RWPE1 (cell line): Measurements from ENCODE around the gene ATF3.

Experiments used
- CTCF ChIA-PET: fragments of 350-600 bp; sonication (Branson Sonifier 250); formaldehyde crosslinking; extraction: SDS; loops from one replicate; lab custom pipeline; 2021; lab: Yijun Ruan, JAX
- POLR2A ChIA-PET: fragments of 400-600 bp; formaldehyde crosslinking; extraction: SDS; loops from one replicate; lab custom pipeline; 2020; ENCODE audit warnings: antibody characterized with exemption; ENCODE audit not compliant: low non-redundant PET; lab: Yijun Ruan, JAX
- DNase-seq: peaks from one replicate; pipeline ENCODE4 v3.0.0; 2012; ENCODE audit warnings: low spot score
- H3K27ac ChIP-seq: fragments of 450-650 bp; 2 replicates; pipeline ENCODE4 v1.5.1; 2017
- CTCF ChIP-seq: fragments of 450-650 bp; conservative IDR thresholded peaks from 2 replicates; pipeline ENCODE4 v1.5.1; 2017; ENCODE audit warnings: low read depth, mild to moderate bottlenecking

The ATF3 gene

GRCh38 chr1:212647004-212647403 lies 38.4 kb downstream of the ATF3 start:
- DNase-seq: no peak
- TF ChIP-seq CTCF: no peak
- no peak overlapping the region for H3K27ac ChIP-seq
- ChIA-PET CTCF (interaction anchor here (0.6 kb wide), 1 partner anchor 1734 kb away, joined by 5 read pairs; no protein-coding TSS in a partner anchor), POLR2A (no interaction called here)

DNA sequence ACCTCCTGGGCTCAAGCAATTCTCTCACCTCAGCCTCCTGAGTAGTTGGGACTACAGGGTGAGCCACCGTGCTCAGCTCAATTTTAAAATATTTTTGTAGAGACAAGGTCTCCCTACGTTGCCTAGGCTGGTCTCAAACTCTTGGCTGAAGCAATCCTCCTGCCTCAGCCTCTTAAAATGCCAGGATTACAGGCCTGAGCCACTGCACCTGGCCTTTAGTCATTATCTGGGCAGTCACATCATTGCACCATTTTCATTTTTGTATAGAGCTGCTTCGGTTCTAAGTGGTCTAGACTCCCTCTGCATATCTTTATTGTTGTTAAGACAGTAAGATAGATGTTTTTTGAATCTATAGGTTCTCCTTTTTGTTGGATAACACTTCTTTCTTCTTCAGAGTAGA lies 39.9 kb downstream of the ATF3 start:
- ChIA-PET CTCF (interaction anchor here (1.2 kb wide), 1 partner anchor 17 kb away, joined by 3 read pairs; no protein-coding TSS in a partner anchor), POLR2A (no interaction called here)
- TF ChIP-seq CTCF: no peak
- no peak overlapping the region for H3K27ac ChIP-seq
- DNase-seq: no peak

GRCh38 chr1:212649020-212649419 lies 40.5 kb downstream of the ATF3 start:
- CTCF ChIA-PET: interaction anchor here (1.2 kb wide), 1 partner anchor 16 kb away, joined by 3 read pairs; no protein-coding TSS in a partner anchor
- DNase-seq: no peak
- no peak for TF ChIP-seq CTCF
- POLR2A ChIA-PET: no interaction called here
- no peak overlapping the region for H3K27ac ChIP-seq

DNA sequence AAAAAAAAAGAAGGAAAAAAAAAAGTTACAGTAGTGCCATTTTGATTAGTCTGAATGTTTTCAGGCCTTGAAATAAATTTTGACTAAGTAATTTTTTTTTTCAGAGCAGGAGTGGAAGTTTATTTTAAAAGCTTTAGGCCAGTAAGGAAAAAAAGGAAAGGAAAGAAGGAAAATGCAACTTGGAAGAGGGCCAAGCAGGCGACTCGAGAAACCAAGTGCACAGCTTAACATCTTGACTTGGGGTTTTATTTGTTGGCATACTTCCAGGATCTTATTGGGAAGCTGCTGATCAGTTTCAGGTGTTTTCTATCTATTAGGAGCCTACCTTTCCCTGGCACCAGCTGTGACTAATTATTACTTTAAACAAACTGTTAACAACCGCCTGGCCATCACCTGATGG lies 41.7 kb downstream of the ATF3 start:
- no peak for DNase-seq
- POLR2A ChIA-PET: no interaction called here
- H3K27ac ChIP-seq: no peak overlapping the region
- TF ChIP-seq CTCF: no peak
- CTCF ChIA-PET: interaction anchor here (0.6 to 1.5 kb wide), 2 partner anchors 9 to 1683 kb away, joined by 3 read pairs; no protein-coding TSS in a partner anchor

- TF ChIP-seq CTCF: no peak
- ChIA-PET CTCF (no interaction called here), POLR2A (no interaction called here)
- no peak for DNase-seq
- no peak overlapping the region for H3K27ac ChIP-seq
Observed at GRCh38 chr1:212651521-212651920, 43.0 kb downstream of the ATF3 start.

DNA sequence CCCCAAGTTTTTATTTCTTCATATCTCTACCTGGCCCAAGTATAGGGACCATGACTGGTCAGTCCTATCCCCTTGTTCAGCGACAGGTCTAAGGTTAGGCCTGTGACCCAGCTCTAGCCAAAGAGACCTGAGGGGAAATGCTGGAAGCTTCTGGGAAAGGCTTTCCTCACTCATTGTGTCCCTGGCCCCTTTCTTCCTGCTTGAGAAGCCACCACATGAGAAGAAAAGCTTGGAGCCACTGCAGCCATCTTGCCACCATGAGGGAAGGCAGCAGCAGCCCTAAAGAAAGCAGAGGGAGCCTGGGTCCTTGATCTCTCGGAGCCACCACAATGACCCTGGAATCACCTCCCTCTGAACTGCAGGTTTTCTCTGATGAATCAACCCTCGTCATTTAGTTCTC lies 43.4 kb downstream of the ATF3 start:
- no peak overlapping the region for H3K27ac ChIP-seq
- ChIA-PET POLR2A (no interaction called here), CTCF (no interaction called here)
- no peak for DNase-seq
- no peak for TF ChIP-seq CTCF
